GM21526 (cell line): ENCODE results near the gene GRID1.

ENCODE experiments used
- ATAC-seq: cut with Tn5 transposase; IDR thresholded peaks from one replicate; pipeline ENCODE4 v1.9.1; 2021; ENCODE audit warnings: moderate library complexity; ENCODE audit not compliant: unreplicated experiment, low FRiP score

Gene GRID1

DNA sequence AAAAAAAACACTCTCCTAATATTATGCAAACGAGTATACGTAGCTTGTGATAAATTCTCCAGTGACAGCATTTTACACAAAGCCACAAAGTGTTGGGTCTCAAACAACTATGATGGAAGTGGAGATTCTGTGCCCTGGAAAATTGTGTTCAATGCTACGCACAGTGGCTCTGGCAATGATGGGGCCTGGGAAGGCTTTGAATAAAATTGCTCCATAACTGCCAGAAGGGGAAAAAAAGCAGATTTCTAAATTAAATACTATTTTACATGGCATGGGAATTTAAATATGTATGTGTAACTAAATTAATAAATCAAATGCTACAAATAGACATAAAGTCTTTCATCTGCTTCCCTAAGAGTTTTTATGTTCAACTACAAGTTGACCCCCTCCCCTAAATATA lies 306.7 kb downstream of the GRID1 start:
- no peak for ATAC-seq

DNA sequence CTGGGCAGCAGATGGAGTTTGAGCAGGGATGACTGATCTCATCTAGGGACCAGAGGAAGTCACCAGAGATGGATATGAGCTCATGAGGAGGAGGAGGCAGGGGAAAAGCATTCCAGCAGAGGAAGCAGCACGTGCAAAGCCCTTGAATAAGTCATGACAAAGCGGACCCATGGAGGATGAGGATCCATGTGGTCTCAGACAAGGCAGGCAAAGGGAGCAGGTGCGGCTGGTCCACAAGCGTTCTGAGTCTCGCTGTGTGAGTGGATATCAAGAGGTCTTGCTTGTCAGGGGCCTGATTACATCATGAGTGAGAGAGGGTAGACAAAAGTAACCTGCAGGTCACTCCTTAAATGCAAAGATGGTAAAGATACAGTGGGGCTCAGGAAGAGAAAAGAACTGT lies 307.6 kb downstream of the GRID1 start:
- no peak for ATAC-seq

DNA sequence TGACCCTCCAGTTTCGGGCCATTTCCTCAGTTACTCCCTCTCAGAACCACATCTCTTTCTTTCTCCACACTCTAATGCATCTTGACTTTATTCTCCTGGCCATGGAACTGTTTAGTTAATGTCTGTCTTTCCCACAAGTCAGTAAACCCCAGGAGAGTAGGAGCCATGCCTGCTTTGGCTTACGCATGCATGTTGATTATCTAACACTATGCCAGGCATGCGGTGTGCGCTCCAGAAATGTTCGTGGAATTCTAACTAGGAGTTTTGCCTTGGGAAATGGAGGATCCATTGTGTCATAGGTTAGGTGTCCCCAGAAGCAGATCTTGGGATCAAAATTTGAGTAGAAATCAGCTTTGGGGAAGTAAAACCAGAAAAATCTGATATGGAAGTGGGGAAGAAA lies 308.9 kb downstream of the GRID1 start:
- no peak for ATAC-seq

DNA sequence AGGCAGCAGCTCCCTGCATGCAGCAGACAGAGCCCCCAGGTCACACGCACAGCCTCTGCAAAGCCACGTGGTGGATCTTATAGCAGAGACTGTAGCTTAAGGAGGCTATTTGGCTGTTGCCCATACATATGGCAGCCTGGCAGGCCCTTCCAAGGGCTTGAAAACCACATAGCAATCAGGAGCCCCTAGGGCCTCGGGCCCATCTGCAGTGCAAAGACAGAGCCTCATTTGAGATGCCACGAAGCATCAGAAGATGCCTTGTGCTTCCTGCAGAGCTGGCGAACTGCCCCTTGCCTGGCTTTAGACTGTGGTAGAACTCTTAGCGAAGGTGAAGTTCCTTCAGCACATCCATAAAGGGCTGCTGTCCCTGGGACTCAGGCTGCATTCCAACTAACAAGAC lies 309.9 kb downstream of the GRID1 start:
- no peak for ATAC-seq

- no peak for ATAC-seq
Observed at GRCh38 chr10:86055928-86056327, 310.7 kb downstream of the GRID1 start.

DNA sequence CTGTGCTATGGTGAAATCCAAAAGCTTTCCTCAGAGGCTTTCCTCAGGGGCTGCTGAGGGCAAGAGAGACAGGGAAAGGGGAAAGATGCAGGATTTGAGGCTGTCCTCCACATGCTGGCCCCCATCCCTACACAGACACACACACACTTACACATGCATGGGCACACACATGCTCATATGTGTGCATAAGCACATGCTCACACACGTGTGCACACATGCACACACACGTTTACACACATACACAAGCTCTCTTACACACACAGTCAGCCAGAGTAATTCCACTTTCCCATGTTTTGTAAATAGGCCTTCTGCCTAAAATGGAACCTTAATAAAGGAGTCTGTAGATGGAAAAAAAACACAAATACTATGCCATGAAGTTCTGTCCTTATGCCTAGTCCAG lies 312.9 kb downstream of the GRID1 start:
- no peak for ATAC-seq

GRCh38 chr10:86051586-86051985 lies 315.0 kb downstream of the GRID1 start:
- ATAC-seq, result no peak

GRCh38 chr10:86049442-86049841 lies 317.2 kb downstream of the GRID1 start:
- no peak for ATAC-seq

DNA sequence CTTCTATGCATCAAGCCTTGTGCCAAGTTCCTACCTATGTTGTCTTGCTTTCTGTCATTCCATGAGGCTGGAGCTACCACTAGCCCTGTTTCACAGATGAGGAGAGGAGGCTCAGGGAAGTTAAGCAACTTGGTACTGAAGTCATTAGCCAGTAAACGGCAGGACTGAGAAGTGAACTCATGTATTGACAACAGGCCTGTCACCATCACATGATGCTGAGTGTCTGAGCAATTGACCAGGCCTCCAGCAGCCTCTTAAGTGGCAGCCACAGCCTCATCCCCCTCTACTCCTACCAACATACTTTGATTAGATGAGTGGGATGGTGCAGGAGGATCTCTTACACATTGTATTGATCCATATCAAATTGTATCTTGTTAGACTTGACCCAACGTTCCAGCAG lies 317.6 kb downstream of the GRID1 start:
- no peak for ATAC-seq

DNA sequence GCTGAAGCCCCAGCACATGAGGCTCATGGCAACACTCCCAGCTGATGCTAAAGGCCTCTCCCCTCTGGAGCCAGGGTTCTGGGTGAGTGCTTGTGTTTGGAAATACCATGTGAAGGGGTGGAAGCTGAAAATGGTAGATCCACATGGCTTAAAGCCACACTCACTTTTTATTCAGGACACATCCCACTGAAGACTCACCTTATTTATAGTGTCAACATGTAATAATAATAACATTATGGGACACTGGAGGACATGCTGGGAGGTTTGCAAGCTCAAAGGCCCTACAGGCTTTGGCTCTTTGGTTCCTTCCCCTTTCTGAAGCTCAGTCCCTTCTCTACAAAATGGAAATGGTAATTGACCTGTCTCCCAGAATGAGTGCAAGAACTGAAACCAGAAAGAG lies 318.0 kb downstream of the GRID1 start:
- no peak for ATAC-seq

- no peak for ATAC-seq
Observed at GRCh38 chr10:86047588-86047987, 319.0 kb downstream of the GRID1 start.

DNA sequence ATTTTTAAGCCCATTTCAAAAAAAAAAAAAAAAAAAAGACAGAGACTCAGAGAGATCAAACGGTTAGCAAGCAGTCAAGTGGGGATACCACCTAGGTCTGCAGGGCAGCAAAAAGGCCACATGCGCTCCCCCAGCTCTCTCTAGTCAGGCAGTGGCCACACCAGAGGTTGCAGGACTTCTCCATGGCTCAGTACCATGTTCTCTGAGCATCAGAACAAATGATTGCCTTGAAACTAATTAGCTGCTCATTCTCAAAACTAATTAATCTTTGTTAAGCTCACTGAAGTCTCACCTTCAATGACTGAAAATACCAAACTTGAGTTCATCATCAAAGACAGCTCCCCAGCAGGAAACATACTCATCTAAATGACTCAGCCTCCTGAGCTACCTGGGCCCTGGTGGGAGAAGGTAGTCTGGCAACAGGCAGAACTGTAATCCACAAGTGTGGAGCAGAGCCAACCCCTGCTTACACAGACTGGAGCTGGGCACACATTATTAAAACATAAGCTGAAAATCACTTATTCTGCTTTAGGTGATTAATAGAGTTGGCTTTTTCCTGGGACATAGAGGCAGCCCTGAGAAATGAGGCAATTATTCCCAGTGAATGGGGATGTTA lies 319.6 kb downstream of the GRID1 start:
- no peak for ATAC-seq

DNA sequence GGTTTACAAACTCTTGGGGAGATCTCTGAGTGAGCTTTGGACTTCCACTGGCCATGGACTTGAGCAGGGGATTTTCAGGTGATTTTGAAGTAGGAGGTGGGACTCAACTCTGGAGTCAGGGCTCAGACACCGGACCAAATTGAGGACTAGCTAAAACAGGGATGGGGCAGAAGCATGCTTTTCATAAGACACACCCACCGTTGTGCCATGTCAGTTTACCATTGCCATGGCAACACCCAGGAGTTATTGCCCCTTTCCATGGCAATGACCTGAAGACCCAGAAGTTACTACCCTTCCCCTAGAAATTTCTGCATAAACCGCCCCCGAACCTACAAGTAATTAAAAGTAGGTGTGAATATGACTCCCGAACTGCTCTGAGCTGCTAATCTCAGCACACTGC lies 320.7 kb downstream of the GRID1 start:
- no peak for ATAC-seq

DNA sequence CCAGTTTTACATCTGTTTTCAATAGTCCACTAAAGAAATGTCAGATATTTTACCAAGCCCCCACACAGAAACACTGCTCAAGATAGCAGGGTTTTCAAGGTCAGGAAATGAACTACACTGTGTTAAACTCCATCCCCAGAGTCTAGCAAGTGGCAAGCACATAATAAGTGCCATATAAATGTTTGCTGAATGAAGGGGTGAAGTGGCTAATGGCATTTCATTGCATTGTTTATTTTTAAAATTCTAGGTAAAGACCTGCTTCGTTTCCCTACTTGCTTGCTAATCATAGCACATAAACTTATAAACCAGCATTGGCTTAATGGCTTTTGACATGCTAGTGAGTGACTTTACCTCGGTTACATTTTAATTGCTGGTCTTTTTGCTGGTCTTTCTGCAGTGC lies 322.6 kb downstream of the GRID1 start:
- no peak for ATAC-seq

- no peak for ATAC-seq
Observed at GRCh38 chr10:86043236-86043635, 323.4 kb downstream of the GRID1 start.

GRCh38 chr10:86042161-86042560 lies 324.4 kb downstream of the GRID1 start:
- no peak for ATAC-seq

GRCh38 chr10:86041116-86041515 lies 325.5 kb downstream of the GRID1 start:
- no peak for ATAC-seq

DNA sequence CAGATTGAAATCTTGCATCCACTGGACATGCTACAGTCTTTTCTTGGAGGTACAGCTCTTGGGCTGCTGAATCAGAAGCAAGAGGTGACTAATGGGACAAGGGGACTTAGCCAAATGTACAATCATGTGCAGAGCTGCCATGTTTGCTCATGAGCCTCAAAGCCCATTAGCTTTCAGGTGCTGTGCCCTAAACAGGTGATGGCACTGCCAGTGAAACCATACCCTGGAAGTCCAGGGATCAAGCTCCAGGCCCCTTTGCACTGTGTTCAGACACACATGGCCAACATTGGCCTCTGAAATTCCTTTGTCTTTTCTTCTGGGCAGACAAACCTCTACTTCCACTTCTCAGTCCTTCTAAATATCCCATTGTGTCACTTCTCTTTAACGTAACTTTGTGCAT lies 328.2 kb downstream of the GRID1 start:
- ATAC-seq, result no peak

GRCh38 chr10:86037096-86037495 lies 329.5 kb downstream of the GRID1 start:
- ATAC-seq, result no peak

- no peak for ATAC-seq
Observed at GRCh38 chr10:86036544-86036831, 330.1 kb downstream of the GRID1 start.

- ATAC-seq, result no peak
Observed at GRCh38 chr10:86035791-86036543, 330.6 kb downstream of the GRID1 start.

- no peak for ATAC-seq
Observed at GRCh38 chr10:86034710-86035109, 331.9 kb downstream of the GRID1 start.

DNA sequence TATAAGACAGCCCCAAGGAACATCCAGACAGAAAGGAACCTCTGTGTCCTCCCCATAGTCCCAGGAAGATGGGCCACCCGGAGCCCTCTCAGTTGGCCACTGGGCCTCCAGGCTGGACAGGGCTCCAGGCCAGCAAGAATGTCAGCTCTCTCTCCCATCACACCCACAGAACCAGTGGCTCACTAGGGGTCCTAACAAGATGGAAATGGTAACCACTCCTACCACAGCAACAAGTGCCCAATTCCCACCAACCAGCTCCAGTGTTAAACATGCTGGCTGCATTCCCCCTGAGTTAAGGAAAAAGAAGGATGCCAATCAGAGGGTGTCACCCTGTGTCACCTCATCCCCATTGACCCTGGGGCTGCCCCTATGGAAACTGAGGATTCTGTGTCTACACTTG lies 333.0 kb downstream of the GRID1 start:
- no peak for ATAC-seq
